Left ventricle myocardium inferior (tissue), 1 donor: Measurements from ENCODE around the gene NALF2. TPM values are rescaled to one million over a fixed set of nuclear protein-coding genes. Genes with fewer than 3 reads are reported as not detected.

Experiments used
- total RNA-seq: library from RNA; stranded (reverse); fragmentation: NEBNext Ultra II Directional; extraction: Animal tissue kit (Norgen Biotek cat#: 25700); gene quantifications from one replicate; pipeline ENCODE4 v1.2.1, GENCODE V29; 2021
- donor health status: DM: no; HTN: yes; CAD: no; lungs with severe emphysema.

Gene NALF2
- total RNA-seq, 1 donor from 2014 or later, result 26.1 TPM

Other genes starting within 250 kb of the NALF2 start
- 7.3 TPM for gene EDA, start 111.8 kb downstream of the NALF2 start, total RNA-seq